K562 (cell line): ENCODE results near the gene SLC34A1. TPM values are rescaled to one million over a fixed set of nuclear protein-coding genes. Genes with fewer than 3 reads are reported as not detected.
"Not testable (repeated sequence)": the region's sequence is repeated elsewhere in the genome, so short reads cannot be mapped to it uniquely, and the experiment has no call there.

ENCODE experiments used
- ATAC-seq: fragments of 200-7000 bp; cut with Tn5 transposase; 3 replicates; pipeline ENCODE4 v1.9.1; 2020; ENCODE audit warnings: moderate library complexity
- BruUV-seq: library from RNA; stranded (reverse); fragments of 400-500 nt; replicated peaks from 2 replicates; lab custom pipeline; 2021; lab: Mats Ljungman, UMichigan
- CTCF ChIA-PET: fragments of 300-600 bp; formaldehyde crosslinking; extraction: SDS; loops from one replicate; lab custom pipeline; 2021; ENCODE audit warnings: low intra/inter-chr PET ratio; lab: Yijun Ruan, JAX
- POLR2A ChIA-PET: fragments of 300-600, 350-650 bp; sonication (Branson Sonifier 250); formaldehyde crosslinking; extraction: SDS; loops from one replicate; lab custom pipeline; 2021; ENCODE audit warnings: antibody characterized with exemption, inconsistent platforms; lab: Yijun Ruan, JAX
- DNase-seq, 4 experiments: peaks; one replicate each; pipeline versions ENCODE4 v3.0.0 to v3.0.0-alpha.2; 2011 to 2018; ENCODE audit warnings: low spot score in 3 of 4, mixed read lengths in 3 of 4; ENCODE audit errors: extremely low read depth in 1 of 4
- FAIRE-seq: peaks from 2 replicates; lab custom pipeline; 2011; peaks lifted over from hg19 to GRCh38; lab: Jason Lieb, UNC
- H2AFZ ChIP-seq: 2 replicates; pipeline ENCODE4 v1.6.0; 2011; ENCODE audit warnings: low read depth, low read length, control low read depth, inconsistent platforms
- H3K27ac ChIP-seq: fragments of 200-600 bp; 3 replicates; pipeline ENCODE4 v1.8.0; 2011; ENCODE audit warnings: low read depth, mild to moderate bottlenecking, control low read depth, inconsistent platforms, low read length, moderate library complexity, mixed read lengths; ENCODE audit errors: extremely low read depth
- H3K27me3 ChIP-seq, 2 experiments: fragments of 300-600 bp in 1 of 2; 2 replicates in 1 of 2; 3 replicates in 1 of 2; pipeline versions ENCODE4 v1.6.0 to v1.8.0; 2011; ENCODE audit warnings: inconsistent platforms in 2 of 2, low read length in 2 of 2, mild to moderate bottlenecking in 1 of 2, mixed read lengths in 1 of 2, moderate library complexity in 1 of 2; ENCODE audit not compliant: control insufficient read depth in 2 of 2, insufficient read depth in 2 of 2
- H3K36me3 ChIP-seq: fragments of 300-600 bp; 3 replicates; pipeline ENCODE4 v1.8.0; 2011; ENCODE audit warnings: mild to moderate bottlenecking, low read length, inconsistent platforms; ENCODE audit not compliant: control insufficient read depth, insufficient read depth
- H3K4me1 ChIP-seq, 2 experiments: fragments of 200-600 bp in 1 of 2; replicated peaks in 1 of 2; 2 replicates in 1 of 2; 3 replicates in 1 of 2; pipeline versions ENCODE4 v1.5.1 to v1.8.0; 2011; ENCODE audit warnings: inconsistent platforms in 2 of 2, low read length in 2 of 2, mild to moderate bottlenecking in 1 of 2, mixed read lengths in 1 of 2, moderate library complexity in 1 of 2; ENCODE audit not compliant: control insufficient read depth in 2 of 2, insufficient read depth in 2 of 2
- H3K4me2 ChIP-seq: 2 replicates; pipeline ENCODE4 v1.6.1; 2011; ENCODE audit warnings: low read length, control low read depth, inconsistent platforms, mixed read lengths; ENCODE audit not compliant: insufficient read depth
- H3K4me3 ChIP-seq: fragments of 200-600 bp; sonication (generic), shearing (Covaris generic); 2 replicates; pipeline ENCODE4 v1.5.1; 2016; ENCODE audit warnings: control low read depth, inconsistent platforms
- H3K79me2 ChIP-seq: fragments of 200-600 bp; 3 replicates; pipeline ENCODE4 v1.8.0; 2011; ENCODE audit warnings: low read length, inconsistent platforms; ENCODE audit not compliant: control insufficient read depth, insufficient read depth
- H3K9ac ChIP-seq, 2 experiments: 2 replicates each; pipeline versions ENCODE4 v1.6.0 to v1.6.1; 2011; ENCODE audit warnings: low read depth in 2 of 2, low read length in 2 of 2, control low read depth in 1 of 2, inconsistent platforms in 1 of 2, mild to moderate bottlenecking in 1 of 2, mixed read lengths in 1 of 2; ENCODE audit not compliant: insufficient read depth in 1 of 2
- H3K9me1 ChIP-seq: one replicate; pipeline ENCODE4 v1.6.0; 2011; ENCODE audit warnings: inconsistent platforms, mild to moderate bottlenecking, low read length, moderate library complexity; ENCODE audit not compliant: control insufficient read depth, insufficient read depth
- H3K9me3 ChIP-seq: replicated peaks from 2 replicates; pipeline ENCODE4 v1.5.1; 2011; ENCODE audit warnings: low read depth, low read length, inconsistent platforms; ENCODE audit not compliant: control insufficient read depth, insufficient read depth
- H4K20me1 ChIP-seq: replicated peaks from 2 replicates; pipeline ENCODE4 v1.6.1; 2011; ENCODE audit warnings: low read length, inconsistent platforms, mixed read lengths; ENCODE audit not compliant: control insufficient read depth, insufficient read depth
- MAFK ChIP-seq: IDR thresholded peaks from 2 replicates; pipeline ENCODE4 v1.6.1; 2011; ENCODE audit warnings: low read length, improper control_type of control experiment
- RFX5 ChIP-seq: IDR thresholded peaks from 2 replicates; pipeline ENCODE4 v1.6.1; 2011; ENCODE audit warnings: low read depth, mild to moderate bottlenecking, improper control_type of control experiment, low read length
- WGBS: fragments of 100-300 bp; shearing (Covaris generic); methylation state at CpG from one replicate; pipeline ENCODE4 v1.1.6; 2016; ENCODE audit warnings: low coverage, mixed read lengths; ENCODE audit not compliant: insufficient coverage; ENCODE audit errors: missing lambda C conversion rate; 5-methylcytosine and 5-hydroxymethylcytosine counted together
- in situ Hi-C: fragments of 300-500 bp; cut with MboI; formaldehyde crosslinking; loops from 4 replicates; pipeline ENCODE4 v1.15.0; 2018; ENCODE audit warnings: inconsistent platforms, mixed read lengths
- intact Hi-C: fragments of 100-400 bp; cut with micrococcal nuclease; formaldehyde crosslinking; loops from 2 replicates; pipeline ENCODE4 v1.14.2; 2022
- polyA plus RNA-seq, 8 experiments: library from polyadenylated mRNA; depleted of rRNA in 4 of 8; stranded (reverse) in 5 of 8; unstranded in 3 of 8; fragments of >200 nt; fragmentation: Nextera tagmentation in 2 of 8; fragmentation: Illumina TruSeq in 1 of 8; extraction: Ambion mirVana in 2 of 8; extraction: Trizol in 1 of 8; gene quantifications; 2 replicates each; pipeline versions ENCODE4 v1.2.1 to v1.2.3, GENCODE V29; 2011 to 2014; ENCODE audit warnings: inconsistent platforms in 1 of 8, missing spikeins in 1 of 8
- total RNA-seq, 7 experiments: library from RNA; depleted of rRNA in 6 of 7; stranded (reverse); fragments of >200 nt in 6 of 7; fragmentation: Illumina TruSeq in 2 of 7; extraction: Trizol in 2 of 7; gene quantifications; 2 replicates each; pipeline versions ENCODE4 v1.2.1 to v1.2.3, GENCODE V29; 2011 to 2021; ENCODE audit warnings: low replicate concordance in 1 of 7

SLC34A1 gene
- total and polyA plus RNA-seq, 9 of the 15 experiments (the other 6 are each of a cell fraction or from before 2014, with no cell fraction given), result not detected

DNA sequence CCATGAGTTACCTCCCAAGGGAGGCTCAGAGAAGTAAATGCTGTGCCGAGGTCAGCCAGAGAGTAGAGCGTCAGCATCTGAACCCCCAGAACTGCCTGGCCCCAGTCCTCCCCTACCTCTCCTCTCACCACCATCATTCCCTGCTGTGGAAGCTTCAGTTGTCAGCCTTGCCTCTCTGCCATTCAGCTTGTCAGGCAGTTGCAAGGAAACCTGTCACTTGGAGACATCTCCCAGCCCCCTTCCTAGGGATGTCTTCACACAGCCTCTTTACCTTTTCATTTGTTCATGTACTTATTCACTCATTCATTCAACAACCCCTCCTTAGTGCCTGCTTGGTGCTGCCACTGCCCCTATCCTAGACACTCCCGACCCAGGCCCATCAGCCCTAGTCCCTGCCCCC is 24.4 kb upstream of the SLC34A1 start:
- no peaks in the 10 kb centered on the region for H3K9me1 ChIP-seq
- H4K20me1 ChIP-seq, result no peaks in the 10 kb centered on the region
- ATAC-seq (no peak), DNase-seq (no peak), FAIRE-seq (no peak)
- 45% methylated on average over 3 of the region's 3 CpGs for WGBS
- H3K27ac ChIP-seq, result no peak overlapping the region
- H3K4me1 ChIP-seq, result peaks cover 23 to 54% of the 10 kb centered on the region in 2 experiments; a peak in 4 of 5 replicates
- ChIA-PET POLR2A (interaction anchor here (0.7 to 2.7 kb wide), 3 partner anchors 8 to 49 kb away, joined by 3 to 18 read pairs (median 7); partner anchors contain the start of gene LMAN2), CTCF (interaction anchor here (0.5 kb wide), 1 partner anchor 115 kb away, joined by 3 read pairs; no protein-coding TSS in a partner anchor)
- TF ChIP-seq MAFK, result no peak
- no peak for TF ChIP-seq RFX5
- in situ Hi-C loops, result no loop called here
- no peaks in the 10 kb centered on the region for H3K79me2 ChIP-seq
- intact Hi-C loops, result loop anchor here (10.0 kb wide), 1 partner anchor 245 kb away; no protein-coding TSS in a partner anchor
- no peak overlapping the region; the same call in 1 of the 2 replicates for H2AFZ ChIP-seq
- no peak overlapping the region for H3K4me3 ChIP-seq
- H3K9ac ChIP-seq, result peak overlapping the region in 1 of 2 experiments; percentile 70; a peak in 2 of 4 replicates
- no peaks in the 10 kb centered on the region for H3K36me3 ChIP-seq
- H3K27me3 ChIP-seq, result no peaks in the 10 kb centered on the region
- H3K9me3 ChIP-seq, result 0 out of 2 replicates have a peak, but pooled peaks cover 3% of the 10 kb centered on the region
- BruUV-seq, result no TSS peak
- H3K4me2 ChIP-seq, result no peak overlapping the region

DNA sequence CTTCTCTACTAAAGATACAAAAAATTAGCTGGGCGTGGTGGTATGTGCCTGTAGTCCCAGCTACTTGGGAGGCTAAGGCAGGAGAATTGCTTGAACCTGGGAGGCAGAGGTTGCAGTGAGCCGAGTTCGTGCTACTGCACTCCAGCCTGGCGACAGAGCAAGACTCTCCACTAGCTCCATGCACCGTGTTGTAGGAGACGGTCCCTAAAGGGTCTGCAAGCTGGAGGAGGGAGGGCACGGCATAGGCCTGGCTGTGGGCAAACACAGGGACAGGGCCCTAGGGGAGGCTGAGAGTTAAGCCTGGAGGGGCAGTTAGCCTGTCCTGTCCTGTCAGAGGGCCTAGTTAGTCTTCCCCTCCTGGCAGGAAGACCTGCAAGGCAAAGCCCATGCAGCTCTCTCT is 23.5 kb upstream of the SLC34A1 start:
- CTCF ChIA-PET, H3K79me2 ChIP-seq, ATAC-seq, H4K20me1 ChIP-seq, BruUV-seq, H3K4me3 ChIP-seq, H2AFZ ChIP-seq, DNase-seq, H3K36me3 ChIP-seq, H3K9ac ChIP-seq, H3K27me3 ChIP-seq, H3K9me3 ChIP-seq, H3K27ac ChIP-seq, H3K4me2 ChIP-seq, in situ Hi-C loops, FAIRE-seq, H3K9me1 ChIP-seq: not testable (repeated sequence)
- WGBS, result 69% methylated on average over 6 of the region's 7 CpGs
- POLR2A ChIA-PET, result interaction anchor here (0.8 to 2.7 kb wide), 5 partner anchors 9 to 51 kb away, joined by 3 to 18 read pairs (median 4); partner anchors contain the start of gene LMAN2
- intact Hi-C loops, result loop anchor here (10.0 kb wide), 1 partner anchor 246 kb away; no protein-coding TSS in a partner anchor
- H3K4me1 ChIP-seq, result peaks cover 30 to 61% of the 10 kb centered on the region in 2 experiments
